Measurements from ENCODE around the gene RGS7. TPM values are rescaled to one million over a fixed set of nuclear protein-coding genes. Genes with fewer than 3 reads are reported as not detected.

Gene RGS7
- total and polyA plus RNA-seq, 2 experiments from 2014 or later: 0.22 to 0.73 TPM

DNA sequence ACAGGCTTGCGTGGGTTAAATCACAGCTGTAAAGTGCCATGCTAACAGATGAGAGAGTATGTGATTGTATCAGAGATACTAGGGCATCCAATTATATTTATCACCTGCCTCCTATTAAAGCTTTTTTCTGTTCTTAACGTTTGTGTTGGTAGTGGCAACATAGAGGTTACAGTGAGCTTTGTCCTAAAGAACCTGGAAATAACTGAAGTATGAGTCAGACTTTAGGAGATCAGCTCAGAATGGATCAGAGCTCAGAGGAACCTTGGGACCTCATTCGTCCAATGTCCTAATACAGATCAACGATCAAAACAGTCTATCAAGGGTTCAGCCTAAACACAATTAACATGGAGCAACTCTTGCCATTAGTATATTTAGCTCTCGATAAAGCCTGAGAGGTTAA lies 81.0 kb downstream of the RGS7 start:
- Histone ChIP-seq H3K36me3 (replicated peaks; ENCODE audit: insufficient read depth, low read depth) (no peaks in the 10 kb centered on the region), H3K4me1 (ENCODE audit: insufficient read depth) (peaks cover 3% of the 10 kb centered on the region), H4K20me1 (ENCODE audit: insufficient read depth, poor library complexity, severe bottlenecking) (no peaks in the 10 kb centered on the region), H3K27me3 (no peaks in the 10 kb centered on the region), H3K4me2 (no peak overlapping the region), H3K9me3 (ENCODE audit: low read depth) (peaks cover 5% of the 10 kb centered on the region), H3K4me3 (no peak overlapping the region), H2AFZ (no peak overlapping the region), H3K27ac (no peak overlapping the region), H3K79me2 (no peaks in the 10 kb centered on the region), H3K9me2 (replicated peaks; ENCODE audit: insufficient read depth) (no peaks in the 10 kb centered on the region)
- TF ChIP-seq EZH2phosphoT487 (IDR thresholded peaks at IDR 0.05; ENCODE audit: low read depth, severe bottlenecking, unreplicated experiment) (no peak), EZH2 (IDR thresholded peaks at IDR 0.05; ENCODE audit: borderline replicate concordance) (no peak)
- TF ChIP-seq, protein P1, sequence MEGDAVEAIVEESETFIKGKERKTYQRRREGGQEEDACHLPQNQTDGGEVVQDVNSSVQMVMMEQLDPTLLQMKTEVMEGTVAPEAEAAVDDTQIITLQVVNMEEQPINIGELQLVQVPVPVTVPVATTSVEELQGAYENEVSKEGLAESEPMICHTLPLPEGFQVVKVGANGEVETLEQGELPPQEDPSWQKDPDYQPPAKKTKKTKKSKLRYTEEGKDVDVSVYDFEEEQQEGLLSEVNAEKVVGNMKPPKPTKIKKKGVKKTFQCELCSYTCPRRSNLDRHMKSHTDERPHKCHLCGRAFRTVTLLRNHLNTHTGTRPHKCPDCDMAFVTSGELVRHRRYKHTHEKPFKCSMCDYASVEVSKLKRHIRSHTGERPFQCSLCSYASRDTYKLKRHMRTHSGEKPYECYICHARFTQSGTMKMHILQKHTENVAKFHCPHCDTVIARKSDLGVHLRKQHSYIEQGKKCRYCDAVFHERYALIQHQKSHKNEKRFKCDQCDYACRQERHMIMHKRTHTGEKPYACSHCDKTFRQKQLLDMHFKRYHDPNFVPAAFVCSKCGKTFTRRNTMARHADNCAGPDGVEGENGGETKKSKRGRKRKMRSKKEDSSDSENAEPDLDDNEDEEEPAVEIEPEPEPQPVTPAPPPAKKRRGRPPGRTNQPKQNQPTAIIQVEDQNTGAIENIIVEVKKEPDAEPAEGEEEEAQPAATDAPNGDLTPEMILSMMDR (IDR thresholded peaks at IDR 0.05; ENCODE audit: poor library complexity): no peak
- no peak for DNase-seq (ENCODE audit: low spot score)
- WGBS (ENCODE audit: low lambda C conversion rate, missing lambda C conversion rate): 69% methylated on average over 5 of the region's 5 CpGs

- no peaks in the 10 kb centered on the region for H3K36me3 ChIP-seq (replicated peaks; ENCODE audit: insufficient read depth, low read depth)
- H3K27ac ChIP-seq: no peak overlapping the region
- H3K27me3 ChIP-seq: no peaks in the 10 kb centered on the region
- 81% methylated on average over 5 of the region's 5 CpGs for WGBS (ENCODE audit: low lambda C conversion rate, missing lambda C conversion rate)
- no peak overlapping the region for H2AFZ ChIP-seq
- no peak for DNase-seq (ENCODE audit: low spot score)
- no peaks in the 10 kb centered on the region for H3K79me2 ChIP-seq
- no peak for TF ChIP-seq EZH2phosphoT487 (IDR thresholded peaks at IDR 0.05; ENCODE audit: low read depth, severe bottlenecking, unreplicated experiment)
- no peak overlapping the region for H3K4me3 ChIP-seq
- H4K20me1 ChIP-seq (ENCODE audit: insufficient read depth, poor library complexity, severe bottlenecking): no peaks in the 10 kb centered on the region
- peaks cover 3% of the 10 kb centered on the region for H3K4me1 ChIP-seq (ENCODE audit: insufficient read depth)
- H3K9me3 ChIP-seq (ENCODE audit: low read depth): peaks cover 5% of the 10 kb centered on the region
- H3K4me2 ChIP-seq: no peak overlapping the region
- H3K9me2 ChIP-seq (replicated peaks; ENCODE audit: insufficient read depth): no peaks in the 10 kb centered on the region
Observed at GRCh38 chr1:241275226-241275625, 81.8 kb downstream of the RGS7 start.

DNA sequence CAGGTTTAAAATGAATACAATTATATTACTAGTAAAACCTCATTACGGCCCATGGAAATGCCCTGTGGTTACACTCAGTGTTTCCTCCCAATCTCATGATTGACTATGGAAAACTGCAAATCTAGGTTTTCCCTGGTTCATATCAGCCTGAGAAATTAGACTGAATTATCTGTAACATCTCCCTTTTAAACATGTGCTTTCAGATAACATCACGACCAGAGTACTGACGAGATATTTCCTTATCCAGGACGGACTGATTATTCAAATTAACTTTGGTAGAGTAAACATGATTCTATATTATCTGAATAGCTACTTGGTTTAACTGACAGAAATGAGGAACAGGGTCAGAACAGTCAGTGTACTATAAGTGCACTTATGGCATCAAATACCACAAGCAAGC lies 82.3 kb downstream of the RGS7 start:
- H3K36me3 ChIP-seq (replicated peaks; ENCODE audit: insufficient read depth, low read depth): no peaks in the 10 kb centered on the region
- 64% methylated on average over 4 of the region's 4 CpGs for WGBS (ENCODE audit: low lambda C conversion rate, missing lambda C conversion rate)
- TF ChIP-seq EZH2phosphoT487 (IDR thresholded peaks at IDR 0.05; ENCODE audit: low read depth, severe bottlenecking, unreplicated experiment): no peak
- TF ChIP-seq EZH2 (IDR thresholded peaks at IDR 0.05; ENCODE audit: borderline replicate concordance): no peak
- TF ChIP-seq, protein P1 (IDR thresholded peaks at IDR 0.05; ENCODE audit: poor library complexity): no peak
- H2AFZ ChIP-seq: no peak overlapping the region
- H3K9me2 ChIP-seq (replicated peaks; ENCODE audit: insufficient read depth): no peaks in the 10 kb centered on the region
- H3K4me1 ChIP-seq (ENCODE audit: insufficient read depth): peaks cover 3% of the 10 kb centered on the region
- DNase-seq (ENCODE audit: low spot score): no peak
- peaks cover 5% of the 10 kb centered on the region for H3K9me3 ChIP-seq (ENCODE audit: low read depth)
- no peak overlapping the region for H3K4me3 ChIP-seq
- H3K27ac ChIP-seq: no peak overlapping the region
- no peak overlapping the region for H3K4me2 ChIP-seq
- no peaks in the 10 kb centered on the region for H3K79me2 ChIP-seq
- no peaks in the 10 kb centered on the region for H4K20me1 ChIP-seq (ENCODE audit: insufficient read depth, poor library complexity, severe bottlenecking)
- H3K27me3 ChIP-seq: no peaks in the 10 kb centered on the region

GRCh38 chr1:241272828-241273227 lies 84.2 kb downstream of the RGS7 start:
- Histone ChIP-seq H3K9me2 (replicated peaks; ENCODE audit: insufficient read depth) (no peaks in the 10 kb centered on the region), H3K27ac (no peak overlapping the region), H3K4me3 (no peak overlapping the region), H3K9me3 (ENCODE audit: low read depth) (peaks cover 5% of the 10 kb centered on the region), H4K20me1 (ENCODE audit: insufficient read depth, poor library complexity, severe bottlenecking) (no peaks in the 10 kb centered on the region), H3K36me3 (replicated peaks; ENCODE audit: insufficient read depth, low read depth) (no peaks in the 10 kb centered on the region), H3K27me3 (no peaks in the 10 kb centered on the region), H3K4me2 (no peak overlapping the region), H3K4me1 (ENCODE audit: insufficient read depth) (peaks cover 3% of the 10 kb centered on the region), H3K79me2 (no peaks in the 10 kb centered on the region), H2AFZ (no peak overlapping the region)
- no peak for DNase-seq (ENCODE audit: low spot score)
- TF ChIP-seq, protein P1 (IDR thresholded peaks at IDR 0.05; ENCODE audit: poor library complexity): no peak
- no peak for TF ChIP-seq EZH2 (IDR thresholded peaks at IDR 0.05; ENCODE audit: borderline replicate concordance)
- TF ChIP-seq EZH2phosphoT487 (IDR thresholded peaks at IDR 0.05; ENCODE audit: low read depth, severe bottlenecking, unreplicated experiment): no peak

Data from hepatocyte (in vitro differentiated cells).